GM21360 (cell line): ENCODE results near the gene DNAAF8.

Experiments
- ATAC-seq: cut with Tn5 transposase; IDR thresholded peaks from one replicate; pipeline ENCODE4 v1.9.1; 2021; ENCODE audit warnings: mild to moderate bottlenecking, moderate library complexity; ENCODE audit not compliant: unreplicated experiment

The DNAAF8 gene

GRCh38 chr16:4694642-4695451, 39.5 kb upstream of the DNAAF8 start:
- no peak for ATAC-seq

- no peak for ATAC-seq
Observed at GRCh38 chr16:4695473-4696171, 38.7 kb upstream of the DNAAF8 start.

- ATAC-seq, result no peak
Observed at GRCh38 chr16:4696172-4696904, 38.0 kb upstream of the DNAAF8 start.

- ATAC-seq, result no peak
Observed at GRCh38 chr16:4696905-4697847, 37.2 kb upstream of the DNAAF8 start.

GRCh38 chr16:4697848-4698291, 36.5 kb upstream of the DNAAF8 start:
- ATAC-seq, result no peak

GRCh38 chr16:4698321-4699045, 35.9 kb upstream of the DNAAF8 start:
- ATAC-seq, result no peak

- ATAC-seq, result no peak
Observed at GRCh38 chr16:4699046-4699556, 35.2 kb upstream of the DNAAF8 start.

- ATAC-seq, result no peak
Observed at GRCh38 chr16:4700380-4700996, 33.8 kb upstream of the DNAAF8 start.

- ATAC-seq, result no peak
Observed at GRCh38 chr16:4700997-4701743, 33.2 kb upstream of the DNAAF8 start.

- no peak for ATAC-seq
Observed at GRCh38 chr16:4701791-4702465, 32.4 kb upstream of the DNAAF8 start.

GRCh38 chr16:4702466-4702808, 31.9 kb upstream of the DNAAF8 start:
- ATAC-seq, result no peak

GRCh38 chr16:4703906-4704305, 30.4 kb upstream of the DNAAF8 start:
- ATAC-seq, result no peak

- no peak for ATAC-seq
Observed at GRCh38 chr16:4704491-4704890, 29.8 kb upstream of the DNAAF8 start.

- no peak for ATAC-seq
Observed at GRCh38 chr16:4704913-4705312, 29.4 kb upstream of the DNAAF8 start.

GRCh38 chr16:4706871-4707270, 27.5 kb upstream of the DNAAF8 start:
- no peak for ATAC-seq

GRCh38 chr16:4709481-4709880, 24.9 kb upstream of the DNAAF8 start:
- no peak for ATAC-seq

- no peak for ATAC-seq
Observed at GRCh38 chr16:4713663-4714501, 20.5 kb upstream of the DNAAF8 start.
